HS-27A (cell line): Measurements from ENCODE around the gene POLG.
"Not testable (repeated sequence)": the region's sequence is repeated elsewhere in the genome, so short reads cannot be mapped to it uniquely, and the experiment has no call there.

Experiments
- DNase-seq: peaks from one replicate; pipeline ENCODE4 v3.0.0-alpha.2; 2012; ENCODE audit warnings: low read depth, missing footprints

Gene POLG

GRCh38 chr15:89278307-89278706 lies 56.3 kb downstream of the POLG start:
- DNase-seq, result no peak

- DNase-seq, result not testable (repeated sequence)
Observed at GRCh38 chr15:89277281-89277680, 57.3 kb downstream of the POLG start.
